GM23338 (cell line): Measurements from ENCODE around the gene IRGC. TPM values are rescaled to one million over a fixed set of nuclear protein-coding genes. Genes with fewer than 3 reads are reported as not detected.

ENCODE experiments used
- ATAC-seq: fragments of 200-7000 bp; cut with Tn5 transposase; 3 replicates; pipeline ENCODE4 v1.9.1; 2020
- DNase-seq: peaks from one replicate; pipeline ENCODE4 v3.0.0-alpha.2; 2015; ENCODE audit warnings: low spot score
- H2AFZ ChIP-seq: fragments of 200-600 bp; sonication (generic); 2 replicates; pipeline ENCODE4 v1.8.0; 2016; ENCODE audit warnings: antibody characterized with exemption, mild to moderate bottlenecking, moderate library complexity
- H3F3A ChIP-seq: fragments of 200-600 bp; sonication (generic); replicated peaks from 2 replicates; pipeline ENCODE4 v1.8.0; 2017; ENCODE audit warnings: antibody characterized with exemption, mixed run types, low read depth
- H3K27ac ChIP-seq: fragments of 200-600 bp; sonication (generic); 2 replicates; pipeline ENCODE4 v1.6.1; 2016; ENCODE audit warnings: low read depth
- H3K27me3 ChIP-seq: fragments of 200-600 bp; sonication (generic); 2 replicates; pipeline ENCODE4 v1.8.0; 2016; ENCODE audit warnings: mild to moderate bottlenecking, mixed run types, moderate library complexity; ENCODE audit not compliant: insufficient read depth
- H3K36me3 ChIP-seq: fragments of 200-600 bp; sonication (generic); 2 replicates; pipeline ENCODE4 v1.8.0; 2016; ENCODE audit warnings: mild to moderate bottlenecking; ENCODE audit not compliant: insufficient read depth
- H3K4me1 ChIP-seq: fragments of 200-600 bp; sonication (generic); 2 replicates; pipeline ENCODE4 v1.8.0; 2016; ENCODE audit warnings: mild to moderate bottlenecking, moderate library complexity; ENCODE audit not compliant: insufficient read depth
- H3K4me2 ChIP-seq: fragments of 200-600 bp; sonication (generic); 2 replicates; pipeline ENCODE4 v1.7.1; 2017; ENCODE audit warnings: mixed run types
- H3K4me3 ChIP-seq: fragments of 200-600 bp; sonication (generic); 2 replicates; pipeline ENCODE4 v1.6.1; 2016; ENCODE audit warnings: mixed run types
- H3K79me2 ChIP-seq: fragments of 200-600 bp; sonication (generic); replicated peaks from 2 replicates; pipeline ENCODE4 v1.8.0; 2017; ENCODE audit warnings: mild to moderate bottlenecking; ENCODE audit not compliant: insufficient read depth
- H3K9me2 ChIP-seq: fragments of 200-600 bp; sonication (generic); 2 replicates; pipeline ENCODE4 v1.8.0; 2017; ENCODE audit not compliant: insufficient read depth
- H4K20me1 ChIP-seq: fragments of 200-600 bp; sonication (generic); replicated peaks from 2 replicates; pipeline ENCODE4 v1.8.0; 2017; ENCODE audit warnings: mild to moderate bottlenecking; ENCODE audit not compliant: insufficient read depth
- H3K27ac Mint-ChIP-seq: 2 replicates; pipeline ENCODE4 v1.8.0; 2020; ENCODE audit warnings: inconsistent platforms, mild to moderate bottlenecking, moderate library complexity, mixed read lengths
- H3K27me3 Mint-ChIP-seq: 3 replicates; pipeline ENCODE4 v1.8.0; 2022; ENCODE audit warnings: low read depth, mild to moderate bottlenecking, moderate library complexity, mixed read lengths, inconsistent platforms; ENCODE audit not compliant: insufficient read depth, poor library complexity
- H3K36me3 Mint-ChIP-seq: 3 replicates; pipeline ENCODE4 v1.8.0; 2021; ENCODE audit warnings: low read depth, mild to moderate bottlenecking, inconsistent platforms, moderate library complexity, mixed read lengths
- H3K4me1 Mint-ChIP-seq: 3 replicates; pipeline ENCODE4 v1.8.0; 2020; ENCODE audit warnings: mild to moderate bottlenecking, inconsistent platforms, mixed read lengths
- H3K4me3 Mint-ChIP-seq: 3 replicates; pipeline ENCODE4 v1.8.0; 2021; ENCODE audit warnings: moderate library complexity, mild to moderate bottlenecking, inconsistent platforms, mixed read lengths
- H3K9me3 Mint-ChIP-seq: 3 replicates; pipeline ENCODE4 v1.8.0; 2020; ENCODE audit warnings: moderate library complexity, mild to moderate bottlenecking, inconsistent platforms, mixed read lengths
- CTCF ChIP-seq, 2 experiments: fragments of 200-600 bp in 1 of 2; sonication (generic) in 1 of 2; conservative IDR thresholded peaks; 2 replicates each; pipeline versions ENCODE4 v1.5.1 to v1.6.1; 2016 to 2017; ENCODE audit warnings: antibody characterized with exemption in 2 of 2, low read depth in 2 of 2, mild to moderate bottlenecking in 2 of 2, moderate library complexity in 1 of 2
- NANOG ChIP-seq: IDR thresholded peaks from 2 replicates; pipeline ENCODE4 v1.6.1; 2016; ENCODE audit warnings: antibody characterized with exemption, borderline replicate concordance
- ZNF331 ChIP-seq: fragments of 250-450 bp; sonication (Bioruptor Pico); IDR thresholded peaks from 2 replicates; pipeline ENCODE4 v1.5.0; 2020; ENCODE audit warnings: low read depth, mild to moderate bottlenecking, moderate library complexity
- long read RNA-seq: library from polyadenylated mRNA; unstranded; transcript quantifications from one replicate; pipeline ENCODE4 v2.0.0, GENCODE V29; 2020; ENCODE audit not compliant: unreplicated experiment
- polyA plus RNA-seq: library from polyadenylated mRNA; unstranded; fragments of >200 nt; fragmentation: Nextera tagmentation; extraction: Ambion mirVana; gene quantifications from 2 replicates; pipeline ENCODE4 v1.2.1, GENCODE V29; 2016
- total RNA-seq: library from RNA; depleted of rRNA; stranded (reverse); fragments of >200 nt; shearing (Covaris generic); gene quantifications from 2 replicates; pipeline ENCODE4 v1.2.3, GENCODE V29; 2014; rRNA removed
- TF ChIP-seq, protein P1 (sequence below): IDR thresholded peaks from one replicate; pipeline ENCODE4 v1.6.1; 2018; ENCODE audit warnings: antibody characterized with exemption; ENCODE audit not compliant: unreplicated experiment

Gene IRGC
- total RNA-seq = not detected in 2 replicates
- not detected in 2 replicates for polyA plus RNA-seq
- long read RNA-seq = 0 reads

- H3K27ac Mint-ChIP-seq = no peak within 1 kb of the TSS
- no peak within 1 kb of the TSS for H3K4me3 Mint-ChIP-seq
- H3F3A ChIP-seq = no peaks in the 10 kb centered on the region
- no peak for TF ChIP-seq ZNF331 (CRISPR knock-in tag)
- TF ChIP-seq, protein P1, sequence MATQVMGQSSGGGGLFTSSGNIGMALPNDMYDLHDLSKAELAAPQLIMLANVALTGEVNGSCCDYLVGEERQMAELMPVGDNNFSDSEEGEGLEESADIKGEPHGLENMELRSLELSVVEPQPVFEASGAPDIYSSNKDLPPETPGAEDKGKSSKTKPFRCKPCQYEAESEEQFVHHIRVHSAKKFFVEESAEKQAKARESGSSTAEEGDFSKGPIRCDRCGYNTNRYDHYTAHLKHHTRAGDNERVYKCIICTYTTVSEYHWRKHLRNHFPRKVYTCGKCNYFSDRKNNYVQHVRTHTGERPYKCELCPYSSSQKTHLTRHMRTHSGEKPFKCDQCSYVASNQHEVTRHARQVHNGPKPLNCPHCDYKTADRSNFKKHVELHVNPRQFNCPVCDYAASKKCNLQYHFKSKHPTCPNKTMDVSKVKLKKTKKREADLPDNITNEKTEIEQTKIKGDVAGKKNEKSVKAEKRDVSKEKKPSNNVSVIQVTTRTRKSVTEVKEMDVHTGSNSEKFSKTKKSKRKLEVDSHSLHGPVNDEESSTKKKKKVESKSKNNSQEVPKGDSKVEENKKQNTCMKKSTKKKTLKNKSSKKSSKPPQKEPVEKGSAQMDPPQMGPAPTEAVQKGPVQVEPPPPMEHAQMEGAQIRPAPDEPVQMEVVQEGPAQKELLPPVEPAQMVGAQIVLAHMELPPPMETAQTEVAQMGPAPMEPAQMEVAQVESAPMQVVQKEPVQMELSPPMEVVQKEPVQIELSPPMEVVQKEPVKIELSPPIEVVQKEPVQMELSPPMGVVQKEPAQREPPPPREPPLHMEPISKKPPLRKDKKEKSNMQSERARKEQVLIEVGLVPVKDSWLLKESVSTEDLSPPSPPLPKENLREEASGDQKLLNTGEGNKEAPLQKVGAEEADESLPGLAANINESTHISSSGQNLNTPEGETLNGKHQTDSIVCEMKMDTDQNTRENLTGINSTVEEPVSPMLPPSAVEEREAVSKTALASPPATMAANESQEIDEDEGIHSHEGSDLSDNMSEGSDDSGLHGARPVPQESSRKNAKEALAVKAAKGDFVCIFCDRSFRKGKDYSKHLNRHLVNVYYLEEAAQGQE = no peak
- peak within 1 kb of the TSS; percentile 72 for H2AFZ ChIP-seq
- H3K9me2 ChIP-seq = no peaks in the 10 kb centered on the region
- H3K36me3 Mint-ChIP-seq = no peaks in the 10 kb centered on the region
- H3K36me3 ChIP-seq = no peaks in the 10 kb centered on the region
- H3K27ac ChIP-seq = no peak within 1 kb of the TSS
- DNase-seq (no peak), ATAC-seq (no peak)
- no peaks in the 10 kb centered on the region for H3K4me1 Mint-ChIP-seq
- no peaks in the 10 kb centered on the region for H3K79me2 ChIP-seq
- H3K27me3 ChIP-seq = no peaks in the 10 kb centered on the region
- no peak within 1 kb of the TSS for H3K4me3 ChIP-seq
- no peak within 1 kb of the TSS for H3K4me2 ChIP-seq
- no peaks in the 10 kb centered on the region for H3K9me3 Mint-ChIP-seq
- H3K4me1 ChIP-seq = no peaks in the 10 kb centered on the region
- no peaks in the 10 kb centered on the region for H4K20me1 ChIP-seq
- H3K27me3 Mint-ChIP-seq = peaks cover 5% of the 10 kb centered on the region
These were observed at the start of gene IRGC for GRCh38 chr19:43715776-43716175. Gene IRGC (plus strand): TSS chr19:43716076. CDS start chr19:43718559, 2,483 bp downstream.

DNA sequence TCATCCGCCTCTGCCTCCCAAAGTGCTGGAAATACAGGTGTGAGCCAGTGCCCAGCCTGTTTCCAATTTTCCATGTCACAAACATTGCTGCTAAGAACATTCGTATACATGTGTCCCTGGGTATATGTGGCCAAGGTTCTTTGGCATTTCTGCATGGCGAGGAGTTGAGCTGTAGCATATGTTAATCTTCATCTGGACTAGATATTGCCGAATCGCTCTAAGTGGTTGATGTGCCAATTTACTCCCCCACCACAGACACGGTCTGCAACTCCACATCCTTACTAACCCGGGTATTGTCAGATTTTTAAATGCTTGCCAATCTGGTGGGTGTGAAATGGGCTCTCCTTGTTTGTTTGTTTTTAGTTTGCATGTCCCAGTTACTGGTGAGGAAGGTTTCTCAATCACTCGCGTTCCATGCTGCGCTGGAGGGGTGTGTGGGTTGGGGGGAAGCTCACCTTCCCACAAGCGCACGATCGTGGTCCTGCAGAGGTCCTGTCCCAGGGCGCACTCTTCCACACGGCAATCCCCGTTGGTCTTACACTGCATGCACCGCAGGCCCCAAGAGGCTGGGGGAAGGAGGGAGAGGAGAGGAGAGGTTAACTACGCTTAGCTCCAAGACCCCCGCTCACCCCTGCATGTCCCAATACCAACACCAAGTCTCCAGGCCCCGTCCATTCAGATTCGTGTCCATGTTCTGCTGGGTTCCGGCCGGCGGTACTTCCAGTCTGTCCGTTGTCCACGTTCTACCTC lies 48.6 kb upstream of the IRGC start:
- H3K79me2 ChIP-seq = no peaks in the 10 kb centered on the region
- Mint-ChIP-seq H3K36me3 (peaks cover 31% of the 10 kb centered on the region), H3K27ac (peak overlapping the region; percentile 98), H3K4me1 (peaks cover 29% of the 10 kb centered on the region), H3K4me3 (peak overlapping the region; percentile 84), H3K27me3 (peaks cover 23% of the 10 kb centered on the region), H3K9me3 (no peaks in the 10 kb centered on the region)
- peak; percentile 23 for DNase-seq
- H3K4me2 ChIP-seq = peak overlapping the region; percentile 83
- no peaks in the 10 kb centered on the region for H3K9me2 ChIP-seq
- H2AFZ ChIP-seq = peak overlapping the region; percentile 47
- H3K4me3 ChIP-seq = peak overlapping the region; percentile 57
- peaks cover 26% of the 10 kb centered on the region for H3K27me3 ChIP-seq
- H3K36me3 ChIP-seq = no peaks in the 10 kb centered on the region
- ATAC-seq = no peak
- H3F3A ChIP-seq = peaks cover 12% of the 10 kb centered on the region; the same call in 1 of the 2 replicates
- TF ChIP-seq NANOG = no peak
- no peak for TF ChIP-seq CTCF (conservative IDR thresholded peaks at IDR 0.05; ENCODE audit: low read depth in 2 of 2)
- peaks cover 20% of the 10 kb centered on the region; the same call in 1 of the 2 replicates for H3K4me1 ChIP-seq
- peak overlapping the region; percentile 85; the same call in 1 of the 2 replicates for H3K27ac ChIP-seq
- no peaks in the 10 kb centered on the region for H4K20me1 ChIP-seq
